K562 (cell line): ENCODE results near the gene SLC6A16. TPM values are rescaled to one million over a fixed set of nuclear protein-coding genes. Genes with fewer than 3 reads are reported as not detected.

Experiments
- ARID2 ChIP-seq: fragments of 450-650 bp; IDR thresholded peaks from 2 replicates; pipeline ENCODE4 v1.6.1; 2017; ENCODE audit warnings: antibody characterized with exemption, mild to moderate bottlenecking
- ATF2 ChIP-seq: sonication (generic); formaldehyde crosslinking; IDR thresholded peaks from 2 replicates; pipeline ENCODE4 v1.8.1; 2022; ENCODE audit warnings: missing genetic modification reagents
- CHAMP1 ChIP-seq: fragments of 450-650 bp; IDR thresholded peaks from 2 replicates; pipeline ENCODE4 v1.6.1; 2016; ENCODE audit warnings: mild to moderate bottlenecking
- CHD7 ChIP-seq: fragments of 200-600 bp; sonication (generic); IDR thresholded peaks from one replicate; pipeline ENCODE4 v1.6.1; 2012; ENCODE audit warnings: mild to moderate bottlenecking, low read depth, low read length, inconsistent platforms
- CREM ChIP-seq: IDR thresholded peaks from 2 replicates; pipeline ENCODE4 v1.6.1; 2014; ENCODE audit warnings: antibody characterized with exemption, low read depth
- DPF2 ChIP-seq: fragments of 450-650 bp; IDR thresholded peaks from 2 replicates; pipeline ENCODE4 v1.6.1; 2016
- MBD2 ChIP-seq: sonication (generic); IDR thresholded peaks from 2 replicates; pipeline ENCODE4 v1.6.1; 2016; ENCODE audit warnings: low read depth, borderline replicate concordance
- MTF1 ChIP-seq: fragments of 250-450 bp; sonication (Bioruptor Pico); IDR thresholded peaks from 2 replicates; pipeline ENCODE4 v1.9.0; 2021; ENCODE audit warnings: moderate library complexity, mild to moderate bottlenecking, inconsistent platforms, borderline replicate concordance
- SMARCC2 ChIP-seq: fragments of 450-650 bp; IDR thresholded peaks from 2 replicates; pipeline ENCODE4 v1.6.1; 2017; ENCODE audit warnings: antibody characterized with exemption, moderate library complexity, mild to moderate bottlenecking, low read depth
- USF2 ChIP-seq: sonication (generic); formaldehyde crosslinking; IDR thresholded peaks from 2 replicates; pipeline ENCODE4 v1.5.0; 2020; ENCODE audit warnings: missing genetic modification reagents
- YY1 ChIP-seq, 3 experiments: IDR thresholded peaks; 2 replicates each; pipeline ENCODE4 v1.6.1; 2011; ENCODE audit warnings: low read length in 2 of 3, mild to moderate bottlenecking in 2 of 3, moderate library complexity in 2 of 3, borderline replicate concordance in 1 of 3, control low read depth in 1 of 3, low read depth in 1 of 3; ENCODE audit not compliant: insufficient read depth in 3 of 3, insufficient replicate concordance in 2 of 3, control insufficient read depth in 1 of 3, insufficient read length in 1 of 3; ENCODE audit errors: extremely low read depth in 1 of 3
- ZC3H11A ChIP-seq: IDR thresholded peaks from 2 replicates; pipeline ENCODE4 v1.6.1; 2012; ENCODE audit warnings: low read depth, low read length, improper control_type of control experiment
- polyA plus RNA-seq, 8 experiments: library from polyadenylated mRNA; depleted of rRNA in 4 of 8; stranded (reverse) in 5 of 8; unstranded in 3 of 8; fragments of >200 nt; fragmentation: Nextera tagmentation in 2 of 8; fragmentation: Illumina TruSeq in 1 of 8; extraction: Ambion mirVana in 2 of 8; extraction: Trizol in 1 of 8; gene quantifications; 2 replicates each; pipeline versions ENCODE4 v1.2.1 to v1.2.3, GENCODE V29; 2011 to 2014; ENCODE audit warnings: inconsistent platforms in 1 of 8, missing spikeins in 1 of 8
- total RNA-seq, 7 experiments: library from RNA; depleted of rRNA in 6 of 7; stranded (reverse); fragments of >200 nt in 6 of 7; fragmentation: Illumina TruSeq in 2 of 7; extraction: Trizol in 2 of 7; gene quantifications; 2 replicates each; pipeline versions ENCODE4 v1.2.1 to v1.2.3, GENCODE V29; 2011 to 2021; ENCODE audit warnings: low replicate concordance in 1 of 7

The SLC6A16 gene
- total and polyA plus RNA-seq, 9 of the 15 experiments (the other 6 are each of a cell fraction or from before 2014, with no cell fraction given) = 0.05 to 0.95 (median 0.36) TPM

GRCh38 chr19:49331616-49332055 is 6.6 kb upstream of the SLC6A16 start (continued):
- TF ChIP-seq CHAMP1 (no peak), USF2 (peak; percentile 97), YY1 (IDR thresholded peaks at IDR 0.05; ENCODE audit: borderline replicate concordance in 1 of 3, control insufficient read depth in 1 of 3, extremely low read depth in 1 of 3, insufficient read depth in 3 of 3, insufficient read length in 1 of 3, insufficient replicate concordance in 2 of 3, low read depth in 1 of 3, low read length in 2 of 3) (peak in 2 of 3 experiments; percentile 36 to 69), CHD7 (no peak), MBD2 (peak; percentile 41; the same call in 1 of the 2 replicates), ATF2 (CRISPR knock-in tag) (no peak), SMARCC2 (no peak), ZC3H11A (no peak), MTF1 (CRISPR knock-in tag) (no peak), DPF2 (no peak), CREM (peak; percentile 48; the same call in 1 of the 2 replicates), ARID2 (no peak)
